HG03439 (cell line): Measurements from ENCODE around the gene HAAO.
A peak's percentile ranks its signal among the peaks of the same experiment; 100 is the strongest.
"Not testable (repeated sequence)": the region's sequence is repeated elsewhere in the genome, so short reads cannot be mapped to it uniquely, and the experiment has no call there.

Source experiments
- ATAC-seq: cut with Tn5 transposase; IDR thresholded peaks from one replicate; pipeline ENCODE4 v1.9.1; 2021; ENCODE audit warnings: mild to moderate bottlenecking, moderate library complexity; ENCODE audit not compliant: unreplicated experiment

HAAO gene

DNA sequence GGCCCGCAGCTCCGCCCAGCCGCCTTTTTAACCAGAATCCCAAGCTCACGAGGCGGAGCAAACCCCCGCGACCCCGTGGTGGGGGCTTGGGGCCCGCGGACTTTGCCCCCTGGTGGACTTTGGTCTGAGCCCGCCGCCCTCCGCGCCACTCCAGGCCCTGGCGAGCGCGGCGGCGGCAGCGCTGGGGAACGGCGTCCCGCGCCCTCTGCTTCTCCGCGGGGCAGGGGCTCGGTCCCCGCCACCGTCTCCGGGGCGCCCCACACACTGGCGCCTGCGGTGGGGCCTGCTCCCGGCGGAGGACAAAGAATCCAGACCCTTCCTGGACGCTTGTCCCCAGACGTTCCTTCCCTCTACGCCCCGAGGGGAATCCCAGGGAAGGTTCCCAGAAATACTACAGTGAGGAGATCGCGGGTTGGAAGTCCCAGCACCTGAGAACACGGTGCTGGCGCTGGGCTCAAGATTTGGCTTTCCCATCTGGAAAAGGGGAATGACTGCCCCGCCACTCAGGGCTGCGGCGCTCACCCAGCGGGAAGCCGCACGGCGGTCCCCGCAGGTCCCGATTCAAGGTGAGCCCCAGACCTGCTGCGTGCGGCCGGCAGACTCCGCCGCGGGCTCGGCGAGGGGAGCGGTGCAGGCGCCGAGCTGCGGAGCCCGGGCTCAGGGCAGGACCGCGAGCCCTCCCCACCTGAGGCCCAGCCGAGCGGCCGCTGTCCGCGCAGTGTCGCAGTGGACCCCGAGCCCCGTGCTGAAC, at the start of gene HAAO:
HAAO (minus strand) TSS at position 1 of the 751 bp plus-strand sequence. CDS start 47 bp downstream, outside the sequence.
- ATAC-seq = peak; percentile 24

DNA sequence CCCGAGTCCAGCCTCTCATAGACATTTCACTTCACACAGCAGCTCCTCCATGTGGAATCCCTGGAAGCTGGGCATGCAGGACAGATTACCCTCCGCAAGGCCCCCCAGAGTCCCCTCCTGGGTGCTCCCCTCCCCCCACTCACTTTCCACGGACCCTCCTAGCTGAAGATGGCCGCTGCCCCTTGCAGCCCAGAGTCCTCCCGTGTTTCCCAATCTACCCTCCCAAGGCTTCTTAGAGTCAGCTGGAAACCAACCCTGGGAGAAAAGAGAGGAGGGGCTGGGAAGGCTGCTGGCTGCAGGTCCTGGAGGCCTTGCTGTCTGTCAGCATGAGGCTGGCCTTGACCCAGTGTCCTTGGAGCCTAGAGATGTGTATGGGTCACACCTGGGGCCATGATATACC, 49.0 kb upstream of the HAAO start:
- no peak for ATAC-seq

- no peak for ATAC-seq
Measured at GRCh38 chr2:42840760-42841159, 48.4 kb upstream of the HAAO start.

- ATAC-seq = no peak
Measured at GRCh38 chr2:42839809-42840501, 47.6 kb upstream of the HAAO start.

GRCh38 chr2:42838133-42838532, 45.8 kb upstream of the HAAO start:
- no peak for ATAC-seq

DNA sequence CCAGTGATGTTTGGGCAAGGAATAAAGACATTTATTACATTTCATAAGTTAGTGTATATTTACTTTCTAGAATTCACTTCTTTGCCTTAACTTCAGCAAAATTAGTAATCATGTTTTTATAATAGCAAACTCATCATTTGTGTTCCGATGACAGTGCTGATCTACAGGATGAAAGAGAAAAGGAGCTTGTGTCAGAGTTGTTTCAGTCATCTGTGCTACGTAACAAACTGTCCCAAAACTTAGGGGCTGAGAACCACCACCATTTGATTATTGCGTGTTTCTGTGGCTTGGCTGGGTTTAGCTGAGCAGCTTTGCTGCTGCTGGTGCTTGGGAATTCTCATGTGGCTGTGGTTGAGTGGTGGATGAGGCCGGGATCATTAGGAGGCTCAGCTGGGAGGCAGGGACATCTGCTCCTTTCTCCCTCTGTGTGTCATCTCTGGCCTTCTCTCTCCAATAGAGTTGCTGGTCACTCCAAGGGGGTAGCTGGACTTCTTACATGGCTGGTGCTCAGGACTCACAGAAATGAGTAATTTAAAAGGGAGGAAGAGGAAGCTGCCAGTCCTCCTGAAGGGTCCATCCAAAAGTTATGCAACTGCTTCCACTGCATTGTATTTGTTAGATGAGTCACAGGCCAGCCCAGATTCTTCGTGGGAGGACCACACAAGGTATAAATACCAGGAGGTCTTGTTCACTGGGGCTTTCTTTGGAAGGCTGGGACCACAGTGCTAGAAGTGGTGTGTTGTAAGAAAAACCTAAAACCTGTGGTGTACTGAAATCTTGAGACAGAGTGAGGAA, 43.4 kb upstream of the HAAO start:
- no peak for ATAC-seq

- ATAC-seq = no peak
Measured at GRCh38 chr2:42834161-42834560, 41.8 kb upstream of the HAAO start.

- no peak for ATAC-seq
Measured at GRCh38 chr2:42832289-42832634, 39.9 kb upstream of the HAAO start.

- not testable (repeated sequence) for ATAC-seq
Measured at GRCh38 chr2:42831575-42832288, 39.3 kb upstream of the HAAO start.

- ATAC-seq = no peak
Measured at GRCh38 chr2:42830922-42831574, 38.7 kb upstream of the HAAO start.

- ATAC-seq = no peak
Measured at GRCh38 chr2:42829671-42830440, 37.5 kb upstream of the HAAO start.

DNA sequence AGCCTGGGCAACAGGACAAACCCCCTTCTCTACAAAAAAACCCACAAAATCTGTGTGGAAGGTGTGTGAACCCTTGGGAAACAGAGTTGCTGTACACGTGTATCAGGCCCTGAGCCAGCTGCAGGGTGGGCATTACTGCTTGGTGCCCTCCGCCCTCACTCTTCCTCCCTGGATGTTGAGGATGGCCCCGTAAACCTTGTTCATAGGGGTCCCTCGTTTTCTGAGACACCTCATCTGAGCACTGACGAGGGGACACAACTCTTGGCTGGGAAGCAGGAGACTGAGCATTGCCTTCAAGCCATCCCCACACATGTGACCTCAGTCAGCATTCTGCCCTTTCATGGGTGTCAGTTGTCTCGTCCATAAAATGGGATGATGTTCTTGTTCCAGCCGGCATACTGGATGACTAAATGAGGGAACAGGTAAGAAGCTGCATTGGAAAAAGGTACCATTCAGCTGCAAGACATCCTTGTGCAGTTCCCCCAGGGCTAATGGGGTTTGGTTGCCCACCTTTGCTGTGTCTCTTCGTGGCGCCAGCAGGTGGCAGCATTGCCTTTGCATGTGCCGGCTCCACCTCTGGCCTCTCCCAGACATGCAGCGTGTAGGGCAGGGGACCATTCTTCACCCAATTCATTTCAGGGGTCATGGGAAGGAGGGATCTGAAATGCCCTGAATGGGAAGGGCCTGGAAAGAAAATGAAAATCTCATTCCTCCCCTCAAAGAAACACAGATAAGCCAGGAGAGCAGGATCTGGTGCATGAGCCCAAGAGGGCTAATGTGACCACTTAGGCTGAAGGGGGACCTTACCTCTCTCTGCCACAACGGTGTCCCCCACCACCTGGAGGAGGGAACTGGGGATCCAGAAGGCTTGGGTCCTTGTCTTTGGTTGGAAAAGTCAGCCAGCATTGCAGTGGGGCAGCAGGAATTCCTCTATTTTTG, 36.4 kb upstream of the HAAO start:
- ATAC-seq = peak; percentile 61

GRCh38 chr2:42827647-42828486, 35.5 kb upstream of the HAAO start:
- peak; percentile 83 for ATAC-seq

DNA sequence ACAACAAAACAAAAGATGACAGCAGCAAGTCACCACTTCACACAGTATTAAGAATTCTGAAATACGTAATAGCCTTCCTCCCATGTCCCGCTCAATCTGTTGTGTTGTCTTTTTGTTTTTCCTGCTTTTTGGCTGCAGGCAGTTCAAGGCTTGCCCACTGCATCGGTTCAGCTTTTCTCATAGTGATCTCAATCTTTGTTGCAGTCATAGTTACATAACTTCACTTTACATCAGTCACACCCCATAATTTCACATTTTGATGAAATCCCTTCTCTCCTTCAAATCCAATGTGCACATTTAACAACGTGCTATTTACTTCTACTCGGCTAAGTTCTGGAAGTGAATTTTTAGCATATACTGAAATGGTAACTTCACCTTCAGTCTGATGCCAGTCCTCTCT, 33.8 kb upstream of the HAAO start:
- no peak for ATAC-seq

- ATAC-seq = no peak
Measured at GRCh38 chr2:42824454-42824807, 32.0 kb upstream of the HAAO start.

- no peak for ATAC-seq
Measured at GRCh38 chr2:42823744-42824453, 31.5 kb upstream of the HAAO start.

DNA sequence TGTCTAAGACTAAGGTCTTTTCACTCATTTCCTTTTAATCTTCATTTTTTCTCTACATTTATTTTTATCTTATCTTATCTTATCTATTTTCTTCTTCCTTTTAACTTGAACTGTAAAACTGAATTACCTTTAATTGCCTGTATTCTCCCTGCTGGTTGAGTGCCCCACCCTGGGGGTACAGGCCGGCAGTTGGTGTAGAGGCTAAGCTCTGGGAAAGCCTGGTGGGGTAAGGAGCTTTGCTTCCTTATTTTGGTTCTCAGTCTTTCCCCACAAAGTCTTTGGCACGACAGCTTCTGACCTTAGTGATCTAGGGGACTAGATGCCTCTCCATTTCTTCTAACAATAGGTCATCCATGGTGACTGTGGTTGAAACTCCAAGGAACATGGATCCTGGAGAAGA, 26.8 kb upstream of the HAAO start:
- ATAC-seq = no peak
